ENCODE results near the gene RBM45. TPM values are rescaled to one million over a fixed set of nuclear protein-coding genes. Genes with fewer than 3 reads are reported as not detected.

The RBM45 gene, protein sequence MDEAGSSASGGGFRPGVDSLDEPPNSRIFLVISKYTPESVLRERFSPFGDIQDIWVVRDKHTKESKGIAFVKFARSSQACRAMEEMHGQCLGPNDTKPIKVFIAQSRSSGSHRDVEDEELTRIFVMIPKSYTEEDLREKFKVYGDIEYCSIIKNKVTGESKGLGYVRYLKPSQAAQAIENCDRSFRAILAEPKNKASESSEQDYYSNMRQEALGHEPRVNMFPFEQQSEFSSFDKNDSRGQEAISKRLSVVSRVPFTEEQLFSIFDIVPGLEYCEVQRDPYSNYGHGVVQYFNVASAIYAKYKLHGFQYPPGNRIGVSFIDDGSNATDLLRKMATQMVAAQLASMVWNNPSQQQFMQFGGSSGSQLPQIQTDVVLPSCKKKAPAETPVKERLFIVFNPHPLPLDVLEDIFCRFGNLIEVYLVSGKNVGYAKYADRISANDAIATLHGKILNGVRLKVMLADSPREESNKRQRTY
- 9.5 and 14.2 TPM in 2 replicates for total RNA-seq

DNA sequence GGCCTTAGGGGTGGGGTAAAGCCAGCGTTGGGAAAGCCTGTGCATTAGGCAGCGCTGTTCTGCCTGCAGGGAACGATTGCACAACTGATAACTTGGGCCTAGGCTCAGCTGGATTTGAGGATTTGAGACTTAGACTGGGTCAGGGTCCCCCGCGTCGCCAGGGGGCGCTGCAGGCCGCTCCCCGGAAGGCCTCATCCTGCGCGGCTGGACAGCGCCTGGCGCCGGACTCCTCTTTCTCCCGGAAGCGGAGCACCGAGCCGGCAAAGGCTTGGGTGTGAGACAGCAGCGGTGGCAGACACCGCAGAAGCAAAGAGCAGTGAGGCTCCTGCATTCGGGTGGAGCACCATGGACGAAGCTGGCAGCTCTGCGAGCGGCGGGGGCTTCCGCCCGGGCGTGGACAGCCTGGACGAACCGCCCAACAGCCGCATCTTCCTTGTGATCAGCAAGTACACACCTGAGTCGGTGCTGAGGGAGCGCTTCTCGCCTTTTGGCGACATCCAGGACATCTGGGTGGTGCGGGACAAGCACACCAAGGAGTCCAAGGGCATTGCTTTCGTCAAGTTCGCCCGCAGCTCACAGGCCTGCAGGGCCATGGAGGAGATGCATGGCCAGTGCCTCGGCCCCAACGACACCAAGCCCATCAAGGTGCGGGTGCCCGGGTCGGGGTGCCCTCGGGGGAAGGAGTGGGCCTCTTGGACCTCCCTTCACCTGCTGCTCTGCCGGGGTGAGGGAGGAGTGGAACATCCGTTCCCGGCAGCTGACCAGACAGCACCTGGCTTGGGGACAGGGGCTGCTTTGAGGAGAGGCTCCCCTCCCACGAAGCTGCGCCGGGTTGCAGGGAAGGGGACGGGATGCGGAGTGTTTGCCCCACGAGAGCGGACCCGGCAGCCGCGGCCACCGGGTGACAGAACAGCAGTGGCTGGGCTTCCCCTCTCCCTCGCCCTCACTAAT, at the start of gene RBM45:
Gene RBM45, plus strand, starts transcription at position 236 of the 951 bp plus-strand sequence. Its CDS starts 110 bp downstream, at position 346.

DNA sequence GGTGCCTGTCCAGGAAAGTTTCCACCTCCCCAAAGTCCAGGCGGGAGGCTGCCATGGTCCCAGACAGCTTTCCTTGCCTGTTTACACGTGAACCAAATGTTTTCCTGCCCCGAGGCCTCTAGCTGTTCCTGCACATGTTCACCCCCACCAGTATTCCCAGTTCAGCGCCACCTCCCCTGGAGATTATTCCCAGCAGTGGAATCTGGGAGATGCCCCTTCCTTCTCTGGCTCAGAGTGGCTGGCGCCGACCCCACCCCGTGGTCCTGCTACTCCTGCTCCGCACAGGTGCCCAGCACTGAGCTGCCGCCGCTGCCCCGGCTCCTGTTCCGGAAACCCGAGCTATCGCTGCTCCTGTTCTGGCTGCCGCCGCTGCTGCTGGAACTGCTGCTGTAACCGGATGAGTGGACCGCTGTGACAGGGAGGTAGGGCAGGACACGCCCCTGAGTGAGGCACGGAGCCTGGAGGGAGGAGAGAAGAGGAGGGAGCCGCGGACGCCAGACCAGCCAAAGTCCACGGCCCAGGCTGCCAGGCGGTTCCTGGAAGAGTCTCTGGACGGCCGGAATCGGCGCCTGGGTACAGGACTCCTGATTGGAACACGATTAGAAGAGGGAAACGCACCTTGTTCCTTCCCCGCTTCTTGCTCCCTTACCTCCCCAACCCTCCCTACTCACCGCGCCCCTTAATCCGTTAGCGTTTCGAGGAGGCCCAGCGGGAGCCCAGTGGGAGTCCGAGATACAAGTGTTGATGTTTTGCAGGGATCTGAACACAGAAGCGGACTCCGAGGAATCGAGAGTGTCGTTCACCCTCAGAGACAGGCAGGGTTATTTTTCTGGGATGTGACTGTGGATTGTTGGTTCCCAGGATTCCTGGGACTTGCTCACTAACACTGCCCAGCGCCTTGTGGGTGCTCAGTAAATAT, 39.6 kb upstream of the RBM45 start, which contains the start of gene PDE11A:
Gene PDE11A, minus strand, starts transcription at position 395 of the 919 bp plus-strand sequence. Its CDS starts 340 bp downstream, at position 55.

Other genes starting within 250 kb of the RBM45 start
- not detected in 2 replicates for gene PDE11A, start 39.7 kb upstream of the RBM45 start, total RNA-seq
- 1.6 and 3.9 TPM in 2 replicates for gene OSBPL6, start 82.1 kb downstream of the RBM45 start, total RNA-seq